Kidney epithelial cell (primary cell): ENCODE measurements around the gene FAR1. TPM values are rescaled to one million over a fixed set of nuclear protein-coding genes. Genes with fewer than 3 reads are reported as not detected.

Source experiments
- DNase-seq: peaks from one replicate; pipeline ENCODE4 v3.0.0-alpha.2; 2010; ENCODE audit warnings: low read depth
- H3K27me3 ChIP-seq: 2 replicates; pipeline ENCODE4 v1.6.0; 2011; ENCODE audit warnings: low read length; ENCODE audit not compliant: control insufficient read depth, insufficient read depth
- H3K36me3 ChIP-seq: 2 replicates; pipeline ENCODE4 v1.5.1; 2011; ENCODE audit warnings: low read length; ENCODE audit not compliant: control insufficient read depth, insufficient read depth
- H3K4me3 ChIP-seq: 2 replicates; pipeline ENCODE4 v1.5.1; 2011; ENCODE audit warnings: low read depth, mild to moderate bottlenecking, control low read depth, low read length
- CTCF ChIP-seq: IDR thresholded peaks from 2 replicates; pipeline ENCODE4 v1.5.1; 2011; ENCODE audit warnings: mild to moderate bottlenecking, moderate library complexity, low read length, control low read depth, inconsistent platforms; ENCODE audit not compliant: insufficient read depth, poor library complexity, severe bottlenecking
- total RNA-seq: library from RNA; depleted of rRNA; stranded (reverse); fragments of >200 nt; gene quantifications from 2 replicates; pipeline ENCODE4 v1.2.3, GENCODE V29; 2015

The FAR1 gene
- total RNA-seq, 1 donor from 2014 or later = 35.1 TPM

- no peak overlapping the region for H3K4me3 ChIP-seq
- no peaks in the 10 kb centered on the region for H3K27me3 ChIP-seq
- TF ChIP-seq CTCF = no peak
- DNase-seq = no peak
- H3K36me3 ChIP-seq = no peaks in the 10 kb centered on the region
These were observed 99.0 kb downstream of the FAR1 start for GRCh38 chr11:13767471-13767870.

GRCh38 chr11:13769188-13769587, 100.7 kb downstream of the FAR1 start:
- Histone ChIP-seq H3K36me3 (no peaks in the 10 kb centered on the region), H3K27me3 (no peaks in the 10 kb centered on the region), H3K4me3 (no peak overlapping the region)
- DNase-seq = no peak
- TF ChIP-seq CTCF = no peak

- no peak overlapping the region for H3K4me3 ChIP-seq
- DNase-seq = no peak
- H3K27me3 ChIP-seq = no peaks in the 10 kb centered on the region
- H3K36me3 ChIP-seq = no peaks in the 10 kb centered on the region
- TF ChIP-seq CTCF = no peak
These were observed 102.7 kb downstream of the FAR1 start for GRCh38 chr11:13771151-13771550.

- no peaks in the 10 kb centered on the region for H3K27me3 ChIP-seq
- H3K36me3 ChIP-seq = no peaks in the 10 kb centered on the region
- peak; percentile 65 for DNase-seq
These were observed 104.0 kb downstream of the FAR1 start for GRCh38 chr11:13772223-13773046.

GRCh38 chr11:13775471-13775870, 107.0 kb downstream of the FAR1 start:
- Histone ChIP-seq H3K36me3 (no peaks in the 10 kb centered on the region), H3K27me3 (no peaks in the 10 kb centered on the region), H3K4me3 (no peak overlapping the region)
- no peak for DNase-seq
- no peak for TF ChIP-seq CTCF

More at GRCh38 chr11:13772223-13773046, 104.0 kb downstream of the FAR1 start:
- peak; percentile 53 for TF ChIP-seq CTCF
- no peak overlapping the region for H3K4me3 ChIP-seq

- H3K36me3 ChIP-seq = no peaks in the 10 kb centered on the region
- H3K27me3 ChIP-seq = no peaks in the 10 kb centered on the region
- H3K4me3 ChIP-seq = no peak overlapping the region
- DNase-seq = no peak
- peak; percentile 92 for TF ChIP-seq CTCF
These were observed 107.8 kb downstream of the FAR1 start for GRCh38 chr11:13776134-13776815.
